Adipose tissue (tissue), 3 donors: ENCODE results near the gene NOX1. TPM values are rescaled to one million over a fixed set of nuclear protein-coding genes. Genes with fewer than 3 reads are reported as not detected.

Experiments
- H3K27ac ChIP-seq: one replicate; pipeline ENCODE4 v1.5.1; 2013; ENCODE audit warnings: low read depth, low read length
- WGBS, 3 donors: extraction: QIAGEN DNeasy Blood & Tissue Kit; methylation state at CpG; one replicate each; pipeline ENCODE4 v1.1.7; 2013; 5-methylcytosine and 5-hydroxymethylcytosine counted together
- polyA plus RNA-seq, 3 donors: library from polyadenylated mRNA; stranded (reverse); fragments of 200-250 nt; gene quantifications; one replicate each; pipeline ENCODE4 v1.2.3, GENCODE V29; 2013
- donor health status: healthy with polysubstance abuse.
- donor health status: Bipolar disorder and iron deficiency.
- donor health status: healthy.

The NOX1 gene
- under 1 TPM in 1 of 3 donors, not detected in 2; 0.02 TPM for polyA plus RNA-seq

GRCh38 chrX:100874325-100874724 is at the start of gene NOX1:
Gene NOX1 (minus strand): TSS chrX:100874359. CDS start chrX:100874139, 220 bp downstream.
- no peak within 1 kb of the TSS for H3K27ac ChIP-seq
- WGBS, 3 donors: 33 to 42% (median 38%) methylated on average over 2 of the region's 2 CpGs

- WGBS, 3 donors: 61 to 92% (median 77%) methylated on average over 2 of the region's 2 CpGs
- H3K27ac ChIP-seq: no peak overlapping the region
Observed at GRCh38 chrX:100915562-100915961, 41.4 kb upstream of the NOX1 start.

GRCh38 chrX:100913111-100913510 is 39.0 kb upstream of the NOX1 start:
- H3K27ac ChIP-seq: no peak overlapping the region
- 82 to 97% (median 92%) methylated on average over 3 of the region's 3 CpGs for WGBS, 3 donors

- 40 to 79% (median 53%) methylated on average over 1 of the region's 1 CpG for whole genome bisulfite sequencing, 3 donors
- no peak overlapping the region for H3K27ac ChIP-seq
Observed at GRCh38 chrX:100911731-100912130, 37.6 kb upstream of the NOX1 start.

- H3K27ac ChIP-seq: no peak overlapping the region
Observed at GRCh38 chrX:100905620-100906019, 31.5 kb upstream of the NOX1 start.

- H3K27ac ChIP-seq: no peak overlapping the region
- WGBS, 3 donors: 45 to 83% (median 46%) methylated on average over 2 of the region's 2 CpGs
Observed at GRCh38 chrX:100904433-100904832, 30.3 kb upstream of the NOX1 start.

- 29 to 43% (median 31%) methylated on average over 5 of the region's 5 CpGs for WGBS, 3 donors
- no peak overlapping the region for H3K27ac ChIP-seq
Observed at GRCh38 chrX:100895365-100896075, 21.4 kb upstream of the NOX1 start.

- WGBS, 3 donors: 31 to 62% (median 55%) methylated on average over 4 of the region's 4 CpGs
Observed at GRCh38 chrX:100883654-100884053, 9.5 kb upstream of the NOX1 start.

GRCh38 chrX:100880368-100880767 is 6.2 kb upstream of the NOX1 start:
- no peak overlapping the region for H3K27ac ChIP-seq
- WGBS, 3 donors: 10 to 82% (median 76%) methylated on average over 2 of the region's 2 CpGs

More at GRCh38 chrX:100883654-100884053, 9.5 kb upstream of the NOX1 start:
- H3K27ac ChIP-seq: no peak overlapping the region

GRCh38 chrX:100871594-100872560 is 2.3 kb downstream of the NOX1 start:
- H3K27ac ChIP-seq: no peak overlapping the region
- WGBS, 3 donors: 51 to 72% (median 58%) methylated on average over 9 of the region's 9 CpGs

GRCh38 chrX:100870527-100870926 is 3.6 kb downstream of the NOX1 start:
- 45 to 83% (median 73%) methylated on average over 5 of the region's 5 CpGs for WGBS, 3 donors

GRCh38 chrX:100868273-100868672 is 5.9 kb downstream of the NOX1 start:
- H3K27ac ChIP-seq: no peak overlapping the region
- 62 to 82% (median 69%) methylated on average over 2 of the region's 2 CpGs for WGBS, 3 donors

More at GRCh38 chrX:100870527-100870926, 3.6 kb downstream of the NOX1 start:
- no peak overlapping the region for H3K27ac ChIP-seq

- WGBS, 3 donors: 47 to 87% (median 66%) methylated on average over 2 of the region's 2 CpGs
- H3K27ac ChIP-seq: no peak overlapping the region
Observed at GRCh38 chrX:100864657-100865391, 9.3 kb downstream of the NOX1 start.

GRCh38 chrX:100863326-100863864 is 10.8 kb downstream of the NOX1 start:
- 43 to 49% (median 45%) methylated on average over 6 of the region's 6 CpGs for WGBS, 3 donors

GRCh38 chrX:100852810-100853209 is 21.3 kb downstream of the NOX1 start:
- WGBS, 3 donors: 44 to 50% (median 47%) methylated on average over 2 of the region's 2 CpGs
- H3K27ac ChIP-seq: no peak overlapping the region

More at GRCh38 chrX:100863326-100863864, 10.8 kb downstream of the NOX1 start:
- no peak overlapping the region for H3K27ac ChIP-seq

- WGBS, 3 donors: 63 to 74% (median 70%) methylated on average over 4 of the region's 4 CpGs
- no peak overlapping the region for H3K27ac ChIP-seq
Observed at GRCh38 chrX:100850317-100850716, 23.8 kb downstream of the NOX1 start.

- WGBS, 3 donors: 64 to 96% (median 87%) methylated on average over 9 of the region's 9 CpGs
Observed at GRCh38 chrX:100831219-100831946, 42.8 kb downstream of the NOX1 start.

GRCh38 chrX:100830547-100830946 is 43.6 kb downstream of the NOX1 start:
- H3K27ac ChIP-seq: no peak overlapping the region
- WGBS, 3 donors: 87 to 94% (median 91%) methylated on average over 9 of the region's 9 CpGs

More at GRCh38 chrX:100831219-100831946, 42.8 kb downstream of the NOX1 start:
- no peak overlapping the region for H3K27ac ChIP-seq
